ENCODE data around the gene ADGRV1.

DNA sequence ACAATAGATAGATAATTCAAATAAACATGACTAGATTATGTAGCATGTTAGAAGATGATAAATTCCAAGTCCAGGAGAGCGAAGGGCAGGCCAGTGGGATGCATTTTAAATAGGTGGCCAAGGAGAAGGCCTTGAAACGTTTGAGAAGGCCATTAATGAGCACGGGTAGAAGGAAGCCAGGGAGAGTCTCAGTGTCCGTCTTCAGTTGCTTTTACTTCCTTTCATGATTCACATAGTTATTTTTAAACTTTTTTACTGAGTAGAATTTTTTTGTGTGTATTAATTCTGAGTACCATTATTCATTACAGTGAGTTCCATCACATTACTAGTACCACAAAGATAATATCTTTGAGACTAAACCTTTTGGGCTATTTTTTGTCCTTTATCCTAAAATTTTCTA lies 565.3 kb downstream of the ADGRV1 start:
- no peak for TF ChIP-seq POLR2A (IDR thresholded peaks at IDR 0.05; ENCODE audit: low read depth, low read length)
- no peak for TF ChIP-seq TAF1 (IDR thresholded peaks at IDR 0.05; ENCODE audit: borderline replicate concordance, low read depth, low read length)
- TF ChIP-seq POLR2AphosphoS5 (IDR thresholded peaks at IDR 0.05; ENCODE audit: low read depth, low read length), result no peak
